Bronchial smooth muscle cell (primary cell): Measurements from ENCODE around the gene CDK5RAP1. TPM values are rescaled to one million over a fixed set of nuclear protein-coding genes. Genes with fewer than 3 reads are reported as not detected.

Source experiments
- total RNA-seq: library from RNA; depleted of rRNA; stranded (reverse); fragments of >200 nt; gene quantifications from 2 replicates; pipeline ENCODE4 v1.2.1, GENCODE V29; 2014

The CDK5RAP1 gene
- 17.8 and 19.0 TPM in 2 replicates for total RNA-seq

DNA sequence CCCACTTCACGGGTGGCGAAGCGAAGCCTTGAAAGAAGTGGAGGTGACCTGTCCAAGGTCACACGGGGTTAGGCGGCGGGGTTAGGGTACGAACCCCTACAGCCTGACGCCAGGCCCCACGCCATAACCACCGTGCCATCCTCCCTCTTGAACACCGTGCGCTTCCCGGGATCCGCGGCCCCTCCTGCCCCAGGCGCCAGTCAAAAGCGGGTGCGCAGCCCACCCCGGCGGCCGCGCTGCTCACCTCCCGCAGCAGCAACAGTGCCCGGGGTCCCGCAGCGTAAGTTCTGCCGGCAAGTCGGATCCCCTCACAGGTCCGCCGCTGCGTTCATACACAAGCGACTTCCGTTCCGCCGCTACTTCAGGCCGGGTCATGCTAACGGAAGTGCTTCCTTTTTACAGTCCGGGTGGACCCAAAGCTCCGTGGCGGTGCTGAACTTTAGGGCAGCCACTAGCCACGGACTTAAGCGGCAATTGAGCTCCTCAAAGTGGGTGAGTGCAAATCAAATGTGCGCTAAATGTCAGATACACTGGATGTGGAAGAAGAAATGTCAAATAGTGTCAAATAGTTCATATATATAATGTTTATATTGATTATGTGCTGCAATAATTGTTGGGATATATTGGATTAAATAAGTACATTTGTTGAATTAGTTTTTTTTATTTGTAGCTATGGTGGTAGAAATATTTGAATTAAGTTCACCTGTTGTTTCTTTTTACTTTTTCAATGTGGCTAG lies at the start of gene CDK5RAP1:
Gene CDK5RAP1, minus strand, starts transcription at position 336 of the 737 bp plus-strand sequence. CDS start 4,455 bp downstream, outside the sequence.

DNA sequence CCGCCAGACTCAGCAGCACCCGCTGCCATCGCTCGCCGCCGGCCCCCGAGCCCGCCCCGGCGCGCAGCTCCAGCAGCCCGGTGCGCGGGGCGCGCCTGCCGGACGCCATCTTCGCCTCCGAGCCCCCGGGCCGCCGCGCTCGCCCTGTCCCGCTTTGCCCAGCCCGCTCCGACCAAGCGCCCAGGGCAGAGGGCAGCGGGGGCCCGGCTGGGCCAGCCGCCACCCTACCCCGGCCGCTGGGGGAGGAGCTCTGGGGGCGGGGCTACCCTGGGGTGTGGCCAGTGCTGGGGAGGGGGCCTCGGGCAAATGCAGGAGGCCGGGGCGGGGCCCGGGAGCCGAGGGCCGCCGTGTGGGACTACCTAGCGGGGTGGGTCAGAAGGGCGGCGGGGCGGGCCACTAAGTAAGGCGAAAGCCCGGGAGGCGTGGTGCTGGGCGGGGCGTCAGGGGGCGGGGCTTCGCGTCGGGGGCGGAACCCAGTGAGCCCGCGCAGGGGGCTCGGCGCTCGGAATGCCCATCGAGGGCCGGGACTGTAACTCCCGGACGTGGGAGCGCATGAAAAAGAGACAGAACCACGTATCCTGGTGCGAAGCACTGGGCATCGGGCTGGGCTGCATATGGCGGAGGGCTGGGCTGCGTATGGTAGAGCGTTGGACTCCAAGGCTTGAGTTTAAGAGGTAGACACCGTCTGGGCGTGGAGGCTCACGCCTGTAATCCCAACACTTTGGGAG lies 42.4 kb upstream of the CDK5RAP1 start, which contains the start of gene SNTA1:
Gene SNTA1, minus strand, starts transcription at position 252 of the 728 bp plus-strand sequence. Its CDS starts 143 bp downstream, at position 109.

Other genes starting within 250 kb of the CDK5RAP1 start
- not detected in 2 replicates for gene BPIFA2, start 233.4 kb downstream of the CDK5RAP1 start, total RNA-seq
- gene BPIFA3, start 184.2 kb downstream of the CDK5RAP1 start, total RNA-seq: not detected in 2 replicates
- not detected in 2 replicates for gene BPIFA1, start 165.5 kb downstream of the CDK5RAP1 start, total RNA-seq
- gene BPIFB1, start 118.3 kb downstream of the CDK5RAP1 start, total RNA-seq: not detected in 2 replicates
- gene SNTA1, start 42.2 kb upstream of the CDK5RAP1 start, total RNA-seq: 24.6 and 28.5 TPM in 2 replicates
- gene CBFA2T2, start 88.6 kb upstream of the CDK5RAP1 start, total RNA-seq: 5.0 and 5.7 TPM in 2 replicates